GM18951 (cell line): ENCODE results near the gene PPIP5K2.
"Not testable (repeated sequence)": the region's sequence is repeated elsewhere in the genome, so short reads cannot be mapped to it uniquely, and the experiment has no call there.

Experiments
- POLR2A ChIP-seq: IDR thresholded peaks from 4 replicates; pipeline ENCODE4 v1.6.1; 2011; ENCODE audit warnings: mild to moderate bottlenecking; ENCODE audit not compliant: insufficient read length, insufficient read depth; ENCODE audit errors: extremely low read depth
- in situ Hi-C: fragments of 300-500 bp; cut with MboI; formaldehyde crosslinking; loops from one replicate; pipeline ENCODE4 v1.12.0; 2022; ENCODE audit warnings: low sequenced_read_pairs, mixed read lengths, inconsistent platforms; ENCODE audit not compliant: unreplicated experiment

The PPIP5K2 gene

DNA sequence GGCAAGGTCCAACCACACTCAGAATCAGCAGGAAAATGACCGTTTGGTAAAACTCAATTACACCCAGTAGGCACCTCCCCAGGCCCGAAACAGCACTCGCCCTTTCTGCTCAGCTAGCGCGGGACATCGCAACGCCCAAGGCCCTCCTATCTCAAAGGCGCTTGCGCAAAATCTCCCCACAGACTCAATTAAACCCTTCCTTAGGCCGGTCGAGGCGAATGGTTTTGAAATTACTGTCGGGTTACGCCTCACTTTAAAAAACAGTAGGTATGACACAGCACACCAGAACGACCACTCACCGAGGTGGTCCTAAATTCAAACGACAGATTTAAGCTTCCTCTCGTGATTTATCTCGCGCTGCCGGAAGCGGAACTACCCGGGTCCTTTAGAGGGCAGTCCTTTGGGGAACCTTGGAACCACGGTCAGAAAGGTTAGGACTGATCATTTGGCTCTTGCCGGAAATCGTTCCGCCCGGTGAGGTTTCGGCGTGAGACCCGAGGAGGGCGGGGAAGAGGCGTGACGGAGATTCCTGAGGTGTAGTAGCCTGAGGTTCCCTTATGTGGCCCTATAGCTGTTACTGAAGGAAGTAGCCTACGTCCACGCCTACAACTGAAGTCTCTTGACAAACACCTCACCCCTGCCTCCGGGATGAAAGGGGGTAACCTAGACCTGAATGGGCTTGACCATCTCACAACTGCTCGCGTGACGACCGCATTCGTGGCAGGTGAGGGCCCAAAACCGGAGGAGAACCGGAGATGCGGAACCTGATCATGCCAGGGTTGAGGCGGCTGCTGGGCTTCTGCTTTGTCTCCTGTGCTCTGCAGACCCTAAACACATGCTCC, at the start of gene PPIP5K2, which contains the start of gene GIN1:
TSS of gene PPIP5K2 (plus strand) at position 537 of the 842 bp plus-strand sequence. CDS start 9,289 bp downstream, outside the sequence.
TSS of gene GIN1 (minus strand) at position 374 of the 842 bp plus-strand sequence. CDS start 11,431 bp downstream, outside the sequence.
- in situ Hi-C loops: no loop called here
- peak; percentile 77 for TF ChIP-seq POLR2A

DNA sequence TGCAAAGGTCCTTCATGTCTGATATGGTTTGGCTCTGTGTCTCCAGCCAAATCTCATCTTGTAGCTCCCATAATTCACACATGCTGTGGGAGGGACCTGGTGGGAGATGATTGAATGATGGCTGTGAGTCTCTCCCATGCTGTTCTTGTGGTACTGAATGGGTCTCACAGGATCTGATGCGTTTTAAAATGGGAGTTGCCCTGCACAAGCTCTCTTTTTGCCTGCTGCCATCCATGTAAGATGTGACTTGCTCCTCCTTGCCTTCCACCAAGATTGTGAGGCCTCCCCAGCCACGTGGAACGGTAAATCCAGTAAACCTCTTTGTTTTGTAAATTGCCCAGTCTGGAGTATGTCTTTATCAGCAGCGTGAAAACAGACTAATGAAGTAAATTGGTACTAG, 46.6 kb upstream of the PPIP5K2 start:
- in situ Hi-C loops: not testable (repeated sequence)

DNA sequence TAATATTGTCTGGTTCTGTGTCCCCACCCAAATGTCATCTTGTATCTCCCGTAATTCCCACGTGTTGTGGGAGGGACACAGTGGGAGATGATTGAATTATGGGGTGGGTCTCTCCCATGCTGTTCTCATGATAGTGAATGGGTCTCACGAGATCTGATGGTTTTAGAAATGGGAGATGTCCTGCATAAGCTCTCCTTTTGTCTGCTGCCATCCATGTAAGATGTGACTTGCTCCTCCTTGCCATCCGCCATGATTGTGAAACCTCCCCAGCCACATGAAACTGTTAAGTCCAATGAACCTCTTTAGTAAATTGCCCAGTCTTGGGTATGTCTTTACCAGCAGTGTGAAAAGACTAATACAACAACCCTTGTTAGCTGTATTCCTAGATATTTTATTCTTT, 44.7 kb upstream of the PPIP5K2 start:
- TF ChIP-seq POLR2A: no peak
- in situ Hi-C loops: no loop called here

DNA sequence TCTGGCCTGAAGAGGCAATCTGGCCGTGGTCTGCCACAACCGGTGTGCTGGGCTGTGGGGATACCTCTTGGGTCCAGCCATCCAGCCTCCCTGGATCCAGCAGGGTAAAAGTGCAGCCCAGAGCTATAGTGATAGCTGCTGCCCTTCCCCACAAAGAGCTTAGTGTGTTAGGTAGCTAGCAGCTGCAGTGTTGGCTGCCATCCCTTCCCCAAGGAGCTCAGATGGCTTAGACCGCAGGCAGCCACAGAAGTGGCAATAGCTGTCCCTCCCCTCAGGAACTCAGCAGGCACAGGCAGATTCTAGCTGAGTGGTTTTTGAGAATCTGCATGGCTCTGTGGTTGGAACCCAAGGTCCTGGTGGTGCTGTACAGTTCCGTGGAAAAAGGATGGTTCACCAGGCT, 40.3 kb upstream of the PPIP5K2 start:
- no peak for TF ChIP-seq POLR2A
- in situ Hi-C loops: no loop called here

DNA sequence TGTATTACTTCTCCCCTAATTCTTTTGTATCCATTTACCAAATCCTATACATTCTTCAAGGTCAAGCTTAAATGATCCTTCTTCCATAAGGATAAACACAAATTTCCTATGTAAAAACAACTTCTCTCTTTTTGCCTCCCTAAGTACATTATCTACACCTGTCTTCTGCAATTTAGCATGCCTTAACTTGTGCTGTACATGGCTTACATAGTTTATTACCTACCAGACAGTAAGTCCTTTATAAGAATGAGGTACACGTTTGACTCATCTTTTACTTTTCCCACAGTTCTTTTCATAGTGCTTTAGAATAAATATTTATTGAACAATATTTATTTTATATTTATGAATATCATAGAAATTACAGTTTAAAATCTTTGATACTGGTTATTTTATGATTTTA, 33.6 kb upstream of the PPIP5K2 start:
- in situ Hi-C loops: no loop called here
- no peak for TF ChIP-seq POLR2A

DNA sequence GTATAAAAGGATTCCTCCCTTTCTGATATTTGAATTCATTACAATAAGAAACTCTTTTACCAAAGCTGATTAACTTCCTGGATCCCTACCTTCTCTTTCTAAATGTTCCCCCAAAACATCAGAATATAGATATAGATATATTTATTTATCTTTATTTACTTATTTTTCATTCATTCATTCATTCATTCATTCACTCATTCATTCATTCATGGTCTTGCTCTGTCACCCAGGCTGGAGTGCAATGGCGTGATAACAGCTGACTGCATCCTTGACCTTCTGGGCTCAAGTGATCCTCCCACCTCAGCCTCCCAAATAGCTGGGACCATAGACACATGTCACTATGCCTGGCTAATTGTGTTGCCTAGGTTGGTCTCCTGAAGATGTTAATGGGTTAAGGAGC, 30.8 kb upstream of the PPIP5K2 start:
- in situ Hi-C loops: no loop called here
- TF ChIP-seq POLR2A: no peak

DNA sequence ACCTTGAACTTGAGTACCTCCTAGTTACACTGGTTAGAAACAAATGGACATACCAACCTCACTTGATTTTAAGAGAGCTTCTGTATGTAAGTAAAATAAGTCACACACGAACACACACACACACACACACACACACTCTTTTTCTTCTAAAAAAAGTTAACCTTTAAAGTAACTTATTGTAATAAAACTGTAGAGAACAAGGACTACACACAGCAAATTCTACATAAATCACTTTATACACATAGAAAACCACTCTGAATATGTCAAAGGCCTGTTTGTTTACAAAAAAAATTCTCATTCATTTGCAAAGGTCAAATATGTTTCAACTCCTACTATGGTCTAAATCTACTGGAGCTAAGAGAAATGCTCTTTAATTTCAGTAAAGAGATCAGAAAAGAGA, 29.3 kb upstream of the PPIP5K2 start:
- in situ Hi-C loops: no loop called here
- no peak for TF ChIP-seq POLR2A

DNA sequence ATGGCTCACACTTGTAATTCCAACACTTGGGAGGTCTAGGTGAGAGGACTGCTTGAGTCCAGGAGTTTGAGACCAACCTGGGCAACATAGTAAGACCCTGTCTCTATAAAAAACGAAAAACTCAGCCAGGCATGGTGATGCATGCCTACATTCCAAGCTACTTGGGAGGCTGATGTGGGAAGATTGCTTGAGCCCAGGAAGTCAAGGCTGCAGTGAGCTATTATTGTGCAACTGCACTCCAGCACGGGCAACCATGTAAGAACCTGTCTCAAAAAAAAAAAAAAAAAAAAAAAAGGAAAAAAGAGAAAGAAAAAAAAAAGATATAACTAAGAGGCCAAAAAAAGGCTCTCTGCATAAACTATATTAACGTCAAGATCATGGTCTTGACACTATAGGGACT, 27.4 kb upstream of the PPIP5K2 start:
- in situ Hi-C loops: no loop called here
- no peak for TF ChIP-seq POLR2A

DNA sequence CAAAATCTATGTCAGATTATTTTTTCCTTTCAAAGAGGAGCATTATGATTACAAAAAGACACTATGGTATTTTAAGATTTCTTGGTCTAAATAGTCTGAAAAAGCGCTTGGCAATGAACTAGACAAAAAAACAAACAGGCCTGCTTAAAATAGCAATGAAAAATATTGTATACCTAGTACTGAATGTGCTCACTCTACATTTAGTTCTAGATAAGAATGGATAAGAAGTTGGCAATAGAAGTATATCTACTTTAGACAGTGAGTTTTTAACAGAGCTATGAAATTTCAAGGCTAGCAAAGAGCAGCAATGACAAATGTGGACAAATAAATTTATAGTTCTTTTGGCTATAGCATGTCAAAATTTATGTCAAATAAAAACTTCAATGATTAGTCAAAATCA, 26.4 kb upstream of the PPIP5K2 start:
- TF ChIP-seq POLR2A: no peak
- in situ Hi-C loops: no loop called here

DNA sequence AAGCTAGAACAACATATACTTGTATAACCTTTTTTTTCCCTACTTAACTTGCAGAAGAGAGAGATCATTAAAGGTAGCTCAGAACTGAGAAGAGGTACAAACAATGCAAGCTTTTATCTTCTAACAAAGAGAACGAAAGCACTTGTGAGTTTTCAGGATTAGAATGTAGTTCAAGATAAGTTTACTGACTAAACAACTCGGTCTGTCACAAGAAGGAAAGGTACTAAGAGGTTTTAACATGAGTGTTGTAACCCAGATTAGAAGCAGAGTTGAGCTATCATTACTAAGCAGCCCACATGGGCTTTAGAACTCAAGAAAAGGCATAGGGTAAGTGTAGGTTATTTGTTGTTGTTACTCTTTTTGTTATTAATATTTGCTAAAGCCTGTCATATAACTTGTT, 25.4 kb upstream of the PPIP5K2 start:
- in situ Hi-C loops: no loop called here
- no peak for TF ChIP-seq POLR2A

DNA sequence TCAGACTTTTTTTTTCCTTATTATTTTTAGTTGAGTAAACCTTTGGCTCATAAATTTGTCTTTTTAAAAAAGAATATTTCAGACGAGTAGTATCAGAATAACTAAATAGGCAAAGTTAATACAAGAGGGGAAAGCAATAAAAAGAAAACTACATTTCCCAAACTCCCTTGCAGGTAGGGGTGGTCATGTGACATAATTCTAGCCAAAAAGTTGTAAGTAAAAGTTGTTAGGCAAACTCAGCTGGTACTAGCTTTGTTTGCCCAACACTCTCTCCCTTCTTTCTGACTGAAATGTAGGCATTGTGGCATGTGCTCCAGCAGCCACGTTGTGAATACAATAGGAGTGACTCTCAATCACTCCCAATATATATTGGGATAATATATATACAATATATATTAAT, 21.1 kb upstream of the PPIP5K2 start:
- in situ Hi-C loops: no loop called here

DNA sequence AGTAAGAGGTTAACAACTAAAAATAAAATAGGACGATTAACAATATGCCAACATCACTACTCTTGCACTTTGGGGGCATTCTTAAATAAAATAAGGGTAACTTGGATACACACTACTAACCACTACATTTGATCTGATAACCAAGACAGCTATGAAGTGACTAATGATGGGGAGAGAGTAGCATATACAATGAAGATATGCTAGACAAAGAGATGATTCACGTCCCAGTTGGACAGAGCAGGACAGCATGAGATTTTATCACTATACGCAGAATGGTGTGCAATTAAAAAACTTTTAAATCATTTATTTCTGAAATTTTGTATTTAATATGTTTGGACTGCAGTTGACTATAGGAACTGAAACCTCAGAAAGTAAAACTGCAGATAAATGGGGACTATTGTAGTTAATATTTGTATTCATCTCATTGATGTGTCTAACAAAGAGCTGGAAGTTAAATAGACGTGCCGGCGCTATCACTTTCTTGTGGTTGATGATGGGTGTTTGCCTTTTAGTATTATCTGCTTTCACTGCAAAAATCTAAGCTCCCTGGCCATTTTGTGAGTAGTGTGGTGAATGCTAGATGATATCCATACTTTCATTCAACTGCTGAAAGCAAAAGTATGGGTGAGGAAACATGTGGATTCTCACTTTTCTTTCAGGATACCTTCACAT, 18.9 kb upstream of the PPIP5K2 start:
- TF ChIP-seq POLR2A: no peak
- in situ Hi-C loops: no loop called here

More for the DNA sequence above, 21.1 kb upstream of the PPIP5K2 start:
- TF ChIP-seq POLR2A: no peak

DNA sequence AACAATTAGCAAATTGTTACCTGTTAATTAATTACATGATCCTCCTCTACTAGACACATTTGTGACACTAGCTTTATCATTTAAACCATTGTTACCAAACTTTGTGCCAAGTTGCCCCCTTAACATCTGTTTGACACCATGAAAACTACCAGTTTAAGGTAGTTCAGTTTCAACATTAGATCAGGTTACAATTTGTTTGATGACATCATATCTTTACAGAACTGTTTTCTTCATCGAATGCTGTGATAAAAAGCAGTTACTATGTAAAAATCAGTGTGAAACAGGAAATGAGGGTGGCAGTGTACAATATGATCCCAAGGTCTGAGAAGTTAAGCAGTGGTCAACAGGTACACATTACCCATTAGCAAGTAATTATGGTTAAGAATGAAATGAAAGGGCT, 17.9 kb upstream of the PPIP5K2 start:
- in situ Hi-C loops: no loop called here
- no peak for TF ChIP-seq POLR2A

DNA sequence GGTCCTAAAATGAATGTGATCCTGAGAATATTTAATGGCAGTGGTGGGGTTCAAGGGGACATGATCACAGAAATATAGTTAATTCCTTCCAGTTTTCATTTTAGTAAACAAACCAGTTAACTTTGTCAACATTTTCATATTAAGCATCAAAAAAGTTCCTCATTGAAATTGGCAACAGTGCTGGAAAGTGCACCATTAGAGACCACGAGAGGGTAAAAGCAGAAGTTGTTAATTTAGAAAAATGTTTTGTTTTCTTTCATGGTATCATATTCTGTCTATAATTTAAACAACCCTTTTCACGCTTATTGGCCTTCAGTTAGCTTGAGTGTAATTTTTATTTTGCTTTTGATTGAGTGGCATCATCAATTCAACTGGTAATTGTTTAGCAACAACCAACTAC, 12.0 kb upstream of the PPIP5K2 start:
- in situ Hi-C loops: no loop called here
- no peak for TF ChIP-seq POLR2A
